HepG2 (cell line): Measurements from ENCODE around the gene TBC1D20. TPM values are rescaled to one million over a fixed set of nuclear protein-coding genes. Genes with fewer than 3 reads are reported as not detected.
A peak's percentile ranks its signal among the peaks of the same experiment; 100 is the strongest.

Source experiments
- AGO1 ChIP-seq: fragments of 200-400 bp; formaldehyde crosslinking; IDR thresholded peaks from 2 replicates; pipeline ENCODE4 v1.6.1; 2017; ENCODE audit warnings: mild to moderate bottlenecking, low read depth, low read length, moderate library complexity; ENCODE audit not compliant: poor library complexity, severe bottlenecking
- ARNT2 ChIP-seq: sonication (generic); formaldehyde crosslinking; IDR thresholded peaks from 2 replicates; pipeline ENCODE4 v1.8.0; 2022; ENCODE audit warnings: mild to moderate bottlenecking, low read depth, missing genetic modification reagents, moderate library complexity
- CBX2 ChIP-seq, 2 experiments: fragments of 200-600 bp in 1 of 2; sonication (generic); formaldehyde crosslinking in 1 of 2; IDR thresholded peaks; 2 replicates each; pipeline versions ENCODE4 v1.7.0 to v1.8.1; 2018 to 2022; ENCODE audit warnings: low read depth in 2 of 2, low read length in 1 of 2, mild to moderate bottlenecking in 1 of 2, missing genetic modification reagents in 1 of 2
- FLYWCH1 ChIP-seq: sonication (generic); formaldehyde crosslinking; IDR thresholded peaks from 2 replicates; pipeline ENCODE4 v1.8.1; 2023; ENCODE audit warnings: mild to moderate bottlenecking, missing genetic modification reagents
- KDM5B ChIP-seq: sonication (generic); formaldehyde crosslinking; IDR thresholded peaks from 2 replicates; pipeline ENCODE4 v1.4.0; 2020; ENCODE audit warnings: missing genetic modification reagents, mild to moderate bottlenecking, borderline replicate concordance
- KMT2A ChIP-seq: sonication (generic); formaldehyde crosslinking; IDR thresholded peaks from 2 replicates; pipeline ENCODE4 v1.4.0; 2020; ENCODE audit warnings: missing genetic modification reagents
- SMAD9 ChIP-seq: sonication (generic); formaldehyde crosslinking; IDR thresholded peaks from 2 replicates; pipeline ENCODE4 v1.5.1; 2020; ENCODE audit warnings: mild to moderate bottlenecking, missing genetic modification reagents
- TCF12 ChIP-seq, 2 experiments: fragments of 450-650 bp in 1 of 2; sonication (generic) in 1 of 2; formaldehyde crosslinking in 1 of 2; IDR thresholded peaks; 2 replicates each; pipeline versions ENCODE4 v1.6.1 to v1.8.0; 2017 to 2022; ENCODE audit warnings: antibody characterized with exemption in 1 of 2, mild to moderate bottlenecking in 1 of 2, missing genetic modification reagents in 1 of 2, moderate library complexity in 1 of 2
- TMF1 ChIP-seq: sonication (generic); formaldehyde crosslinking; IDR thresholded peaks from 2 replicates; pipeline ENCODE4 v1.8.1; 2022; ENCODE audit warnings: low read depth, missing genetic modification reagents
- ZNF883 ChIP-seq: sonication (generic); formaldehyde crosslinking; IDR thresholded peaks from 2 replicates; pipeline ENCODE4 v1.5.1; 2020; ENCODE audit warnings: mild to moderate bottlenecking, missing genetic modification reagents; ENCODE audit errors: not compliant biosample characterization
- polyA plus RNA-seq, 8 experiments: library from polyadenylated mRNA; depleted of rRNA in 3 of 8; stranded (reverse) in 7 of 8; unstranded in 1 of 8; fragments of >200 nt; fragmentation: Illumina TruSeq in 4 of 8; extraction: Trizol in 4 of 8; gene quantifications; 2 replicates each; pipeline versions ENCODE4 v1.2.1 to v1.2.3, GENCODE V29; 2011 to 2016; ENCODE audit warnings: low read depth in 4 of 8, missing spikeins in 1 of 8, mixed read lengths in 1 of 8; ENCODE audit not compliant: insufficient read depth in 1 of 8
- total RNA-seq, 5 experiments: library from RNA; depleted of rRNA; stranded (reverse); fragments of >200 nt; fragmentation: Illumina TruSeq; extraction: Trizol; gene quantifications; 2 replicates each; pipeline ENCODE4 v1.2.3, GENCODE V29; 2016; ENCODE audit warnings: low read depth in 1 of 5
- TF ChIP-seq, protein P1 (sequence below): IDR thresholded peaks from 2 replicates; pipeline ENCODE4 v1.6.1; 2016; ENCODE audit warnings: mild to moderate bottlenecking
- TF ChIP-seq, protein P2 (sequence below): sonication (generic); formaldehyde crosslinking; IDR thresholded peaks from 2 replicates; pipeline ENCODE4 v1.8.0; 2022; ENCODE audit warnings: missing genetic modification reagents, low read depth, mild to moderate bottlenecking, borderline replicate concordance
- TF ChIP-seq, protein P3 (sequence below): sonication (generic); formaldehyde crosslinking; IDR thresholded peaks from 2 replicates; pipeline ENCODE4 v1.5.0; 2020; ENCODE audit warnings: missing genetic modification reagents
- TF ChIP-seq, protein P4 (sequence below), 2 experiments: sonication (generic) in 1 of 2; formaldehyde crosslinking in 1 of 2; IDR thresholded peaks; 2 replicates each; pipeline versions ENCODE4 v1.6.1 to v1.9.0; 2014 to 2022; ENCODE audit warnings: antibody characterized with exemption in 1 of 2, borderline replicate concordance in 1 of 2, inconsistent platforms in 1 of 2, low read depth in 1 of 2, missing genetic modification reagents in 1 of 2
- TF ChIP-seq, protein P5 (sequence below): IDR thresholded peaks from 2 replicates; pipeline ENCODE4 v1.6.1; 2016; ENCODE audit warnings: low read depth

TBC1D20 gene
- total and polyA plus RNA-seq, 2 of the 13 experiments (the other 11 are each of a cell fraction or from before 2014, with no cell fraction given) = 36.6 to 47.1 TPM

DNA sequence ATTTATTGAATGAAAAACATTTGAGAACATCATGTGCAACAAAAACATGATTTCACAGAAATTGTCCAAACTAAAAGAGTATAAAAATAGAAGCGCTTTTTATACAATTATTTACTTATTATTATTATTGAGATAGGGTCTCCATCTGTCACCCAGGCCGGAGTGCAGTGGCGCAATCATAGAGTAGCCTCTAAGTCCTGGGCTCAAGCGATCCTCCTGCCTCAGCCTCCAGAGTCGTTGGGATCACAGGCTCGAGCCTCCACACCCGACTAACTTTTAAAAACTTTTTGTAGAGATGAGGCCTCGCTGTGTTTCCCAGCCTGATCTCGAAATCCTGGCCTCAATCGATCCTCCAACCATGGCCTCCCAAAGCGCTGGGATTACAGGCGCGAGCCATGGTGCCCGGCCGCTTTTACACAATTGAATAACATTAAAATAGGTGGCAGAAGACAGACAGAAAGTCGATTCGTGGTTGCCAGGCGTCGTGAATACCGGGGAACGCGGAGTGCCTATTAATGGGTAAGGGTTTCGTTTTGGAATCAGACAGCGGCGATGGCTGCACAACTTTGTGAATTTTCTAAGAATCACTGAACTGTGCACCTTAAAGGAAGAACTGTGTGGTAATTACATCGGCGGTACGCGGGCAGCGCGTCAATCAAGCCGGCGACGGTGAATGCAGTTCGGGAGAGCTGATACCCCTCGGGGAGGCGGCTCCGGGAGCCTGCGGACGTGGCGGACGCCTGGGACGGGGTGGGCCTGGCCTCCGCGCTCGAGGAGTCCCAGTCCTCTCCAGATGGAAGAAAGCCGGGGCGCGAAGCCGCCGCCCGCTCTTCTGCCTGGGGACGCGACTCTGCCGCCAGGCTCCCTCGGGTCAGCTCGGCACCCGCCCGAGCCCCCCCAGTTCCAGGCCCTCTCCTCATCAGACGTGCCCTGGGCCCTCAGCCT lies 807 bp downstream of the TBC1D20 start (continued):
- no peak for TF ChIP-seq FLYWCH1 (CRISPR knock-in tag)
- TF ChIP-seq, protein P1, sequence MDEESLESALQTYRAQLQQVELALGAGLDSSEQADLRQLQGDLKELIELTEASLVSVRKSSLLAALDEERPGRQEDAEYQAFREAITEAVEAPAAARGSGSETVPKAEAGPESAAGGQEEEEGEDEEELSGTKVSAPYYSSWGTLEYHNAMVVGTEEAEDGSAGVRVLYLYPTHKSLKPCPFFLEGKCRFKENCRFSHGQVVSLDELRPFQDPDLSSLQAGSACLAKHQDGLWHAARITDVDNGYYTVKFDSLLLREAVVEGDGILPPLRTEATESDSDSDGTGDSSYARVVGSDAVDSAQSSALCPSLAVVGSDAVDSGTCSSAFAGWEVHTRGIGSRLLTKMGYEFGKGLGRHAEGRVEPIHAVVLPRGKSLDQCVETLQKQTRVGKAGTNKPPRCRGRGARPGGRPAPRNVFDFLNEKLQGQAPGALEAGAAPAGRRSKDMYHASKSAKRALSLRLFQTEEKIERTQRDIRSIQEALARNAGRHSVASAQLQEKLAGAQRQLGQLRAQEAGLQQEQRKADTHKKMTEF (CRISPR knock-in tag) = peak; percentile 47; the same call in 1 of the 2 replicates
- peak; percentile 86 for TF ChIP-seq KDM5B (CRISPR knock-in tag)
- no peak for TF ChIP-seq ZNF883 (CRISPR knock-in tag)
- TF ChIP-seq, protein P2, sequence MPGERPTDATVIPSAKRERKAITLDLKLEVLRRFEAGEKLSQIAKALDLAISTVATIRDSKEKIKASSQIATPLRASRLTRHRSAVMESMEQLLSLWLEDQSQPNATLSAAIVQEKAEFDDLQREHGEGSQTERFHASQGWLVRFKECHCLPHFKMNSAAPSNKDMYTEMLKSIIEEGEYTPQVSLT (CRISPR knock-in tag) = no peak
- TF ChIP-seq ARNT2 = no peak
- TF ChIP-seq, protein P3, sequence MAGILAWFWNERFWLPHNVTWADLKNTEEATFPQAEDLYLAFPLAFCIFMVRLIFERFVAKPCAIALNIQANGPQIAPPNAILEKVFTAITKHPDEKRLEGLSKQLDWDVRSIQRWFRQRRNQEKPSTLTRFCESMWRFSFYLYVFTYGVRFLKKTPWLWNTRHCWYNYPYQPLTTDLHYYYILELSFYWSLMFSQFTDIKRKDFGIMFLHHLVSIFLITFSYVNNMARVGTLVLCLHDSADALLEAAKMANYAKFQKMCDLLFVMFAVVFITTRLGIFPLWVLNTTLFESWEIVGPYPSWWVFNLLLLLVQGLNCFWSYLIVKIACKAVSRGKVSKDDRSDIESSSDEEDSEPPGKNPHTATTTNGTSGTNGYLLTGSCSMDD (CRISPR knock-in tag) = no peak
- TF ChIP-seq KMT2A (CRISPR knock-in tag) = peak; percentile 86
- no peak for TF ChIP-seq TCF12 (IDR thresholded peaks at IDR 0.05)
- TF ChIP-seq TCF12 (CRISPR knock-in tag; IDR thresholded peaks at IDR 0.05) = peak; percentile 40; the same call in 1 of the 2 replicates
- no peak for TF ChIP-seq TMF1 (CRISPR knock-in tag)
- no peak for TF ChIP-seq CBX2 (IDR thresholded peaks at IDR 0.05; ENCODE audit: low read depth, low read length)
- TF ChIP-seq CBX2 (CRISPR knock-in tag; IDR thresholded peaks at IDR 0.05; ENCODE audit: low read depth) = no peak
- no peak for TF ChIP-seq AGO1
- TF ChIP-seq, protein P4, sequence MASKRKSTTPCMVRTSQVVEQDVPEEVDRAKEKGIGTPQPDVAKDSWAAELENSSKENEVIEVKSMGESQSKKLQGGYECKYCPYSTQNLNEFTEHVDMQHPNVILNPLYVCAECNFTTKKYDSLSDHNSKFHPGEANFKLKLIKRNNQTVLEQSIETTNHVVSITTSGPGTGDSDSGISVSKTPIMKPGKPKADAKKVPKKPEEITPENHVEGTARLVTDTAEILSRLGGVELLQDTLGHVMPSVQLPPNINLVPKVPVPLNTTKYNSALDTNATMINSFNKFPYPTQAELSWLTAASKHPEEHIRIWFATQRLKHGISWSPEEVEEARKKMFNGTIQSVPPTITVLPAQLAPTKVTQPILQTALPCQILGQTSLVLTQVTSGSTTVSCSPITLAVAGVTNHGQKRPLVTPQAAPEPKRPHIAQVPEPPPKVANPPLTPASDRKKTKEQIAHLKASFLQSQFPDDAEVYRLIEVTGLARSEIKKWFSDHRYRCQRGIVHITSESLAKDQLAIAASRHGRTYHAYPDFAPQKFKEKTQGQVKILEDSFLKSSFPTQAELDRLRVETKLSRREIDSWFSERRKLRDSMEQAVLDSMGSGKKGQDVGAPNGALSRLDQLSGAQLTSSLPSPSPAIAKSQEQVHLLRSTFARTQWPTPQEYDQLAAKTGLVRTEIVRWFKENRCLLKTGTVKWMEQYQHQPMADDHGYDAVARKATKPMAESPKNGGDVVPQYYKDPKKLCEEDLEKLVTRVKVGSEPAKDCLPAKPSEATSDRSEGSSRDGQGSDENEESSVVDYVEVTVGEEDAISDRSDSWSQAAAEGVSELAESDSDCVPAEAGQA (IDR thresholded peaks at IDR 0.05; ENCODE audit: low read depth) = no peak
- TF ChIP-seq, protein P4 (CRISPR knock-in tag; IDR thresholded peaks at IDR 0.05; ENCODE audit: borderline replicate concordance) = peak; percentile 27
- TF ChIP-seq, protein P5, sequence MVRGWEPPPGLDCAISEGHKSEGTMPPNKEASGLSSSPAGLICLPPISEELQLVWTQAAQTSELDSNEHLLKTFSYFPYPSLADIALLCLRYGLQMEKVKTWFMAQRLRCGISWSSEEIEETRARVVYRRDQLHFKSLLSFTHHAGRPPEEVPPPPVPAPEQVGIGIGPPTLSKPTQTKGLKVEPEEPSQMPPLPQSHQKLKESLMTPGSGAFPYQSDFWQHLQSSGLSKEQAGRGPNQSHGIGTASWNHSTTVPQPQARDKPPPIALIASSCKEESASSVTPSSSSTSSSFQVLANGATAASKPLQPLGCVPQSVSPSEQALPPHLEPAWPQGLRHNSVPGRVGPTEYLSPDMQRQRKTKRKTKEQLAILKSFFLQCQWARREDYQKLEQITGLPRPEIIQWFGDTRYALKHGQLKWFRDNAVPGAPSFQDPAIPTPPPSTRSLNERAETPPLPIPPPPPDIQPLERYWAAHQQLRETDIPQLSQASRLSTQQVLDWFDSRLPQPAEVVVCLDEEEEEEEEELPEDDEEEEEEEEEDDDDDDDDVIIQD = no peak
- TF ChIP-seq SMAD9 = no peak
